DND-41 (cell line): ENCODE measurements around the gene PABPN1L.

Experiments
- EZH2 ChIP-seq: IDR thresholded peaks from 3 replicates; pipeline ENCODE4 v1.6.1; 2012; ENCODE audit warnings: borderline replicate concordance, low read depth, mild to moderate bottlenecking, moderate library complexity, low read length, inconsistent platforms; ENCODE audit not compliant: severe bottlenecking
- TF ChIP-seq, protein P1 (sequence below): IDR thresholded peaks from 2 replicates; pipeline ENCODE4 v1.5.1; 2012; ENCODE audit warnings: borderline replicate concordance, low read length, moderate library complexity, mild to moderate bottlenecking; ENCODE audit not compliant: poor library complexity, severe bottlenecking; ENCODE audit errors: extremely low read depth

DNA sequence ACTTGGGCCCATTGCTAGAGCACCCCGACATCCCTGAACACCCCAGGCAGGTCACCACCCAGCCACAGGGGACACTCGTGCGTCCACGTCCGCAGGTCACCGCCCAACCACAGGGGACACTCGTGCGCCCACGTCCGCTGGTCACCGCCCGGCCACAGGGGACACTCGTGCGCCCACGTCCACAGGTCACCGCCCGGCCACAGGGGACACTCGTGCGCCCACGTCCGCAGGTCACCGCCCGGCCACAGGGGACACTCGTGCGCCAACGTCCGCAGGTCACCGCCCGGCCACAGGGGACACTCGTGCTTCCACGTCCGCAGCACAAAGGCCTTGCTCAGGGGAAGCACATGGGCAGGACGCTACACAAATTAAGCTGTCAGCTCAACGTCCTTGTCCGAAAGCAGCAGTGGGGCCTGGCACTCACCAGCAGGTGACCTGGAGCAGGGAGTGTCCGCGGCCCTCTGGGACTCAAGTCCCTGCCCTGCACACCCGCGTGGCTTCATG is 27.4 kb downstream of the PABPN1L start:
- TF ChIP-seq, protein P1, sequence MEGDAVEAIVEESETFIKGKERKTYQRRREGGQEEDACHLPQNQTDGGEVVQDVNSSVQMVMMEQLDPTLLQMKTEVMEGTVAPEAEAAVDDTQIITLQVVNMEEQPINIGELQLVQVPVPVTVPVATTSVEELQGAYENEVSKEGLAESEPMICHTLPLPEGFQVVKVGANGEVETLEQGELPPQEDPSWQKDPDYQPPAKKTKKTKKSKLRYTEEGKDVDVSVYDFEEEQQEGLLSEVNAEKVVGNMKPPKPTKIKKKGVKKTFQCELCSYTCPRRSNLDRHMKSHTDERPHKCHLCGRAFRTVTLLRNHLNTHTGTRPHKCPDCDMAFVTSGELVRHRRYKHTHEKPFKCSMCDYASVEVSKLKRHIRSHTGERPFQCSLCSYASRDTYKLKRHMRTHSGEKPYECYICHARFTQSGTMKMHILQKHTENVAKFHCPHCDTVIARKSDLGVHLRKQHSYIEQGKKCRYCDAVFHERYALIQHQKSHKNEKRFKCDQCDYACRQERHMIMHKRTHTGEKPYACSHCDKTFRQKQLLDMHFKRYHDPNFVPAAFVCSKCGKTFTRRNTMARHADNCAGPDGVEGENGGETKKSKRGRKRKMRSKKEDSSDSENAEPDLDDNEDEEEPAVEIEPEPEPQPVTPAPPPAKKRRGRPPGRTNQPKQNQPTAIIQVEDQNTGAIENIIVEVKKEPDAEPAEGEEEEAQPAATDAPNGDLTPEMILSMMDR = no peak
- TF ChIP-seq EZH2 = no peak
